ENCODE measurements around the gene NFIC.
A peak's percentile ranks its signal among the peaks of the same experiment; 100 is the strongest.
"Not testable (repeated sequence)": the region's sequence is repeated elsewhere in the genome, so short reads cannot be mapped to it uniquely, and the experiment has no call there.

Gene NFIC

GRCh38 chr19:3338541-3339181, 27.7 kb upstream of the NFIC start:
- peak; percentile 40 for DNase-seq (ENCODE audit: low spot score)

GRCh38 chr19:3340340-3340739, 26.0 kb upstream of the NFIC start:
- DNase-seq (ENCODE audit: low spot score), result no peak

GRCh38 chr19:3342246-3342645, 24.1 kb upstream of the NFIC start:
- no peak for DNase-seq (ENCODE audit: low spot score)

GRCh38 chr19:3342962-3343361, 23.4 kb upstream of the NFIC start:
- DNase-seq (ENCODE audit: low spot score), result not testable (repeated sequence)

GRCh38 chr19:3343619-3344502, 22.5 kb upstream of the NFIC start:
- DNase-seq (ENCODE audit: low spot score), result peak; percentile 77

GRCh38 chr19:3344608-3345598, 21.5 kb upstream of the NFIC start:
- no peak for DNase-seq (ENCODE audit: low spot score)

- no peak for DNase-seq (ENCODE audit: low spot score)
Measured at GRCh38 chr19:3345850-3346460, 20.4 kb upstream of the NFIC start.

- peak; percentile 78 for DNase-seq (ENCODE audit: low spot score)
Measured at GRCh38 chr19:3346677-3347353, 19.6 kb upstream of the NFIC start.

- no peak for DNase-seq (ENCODE audit: low spot score)
Measured at GRCh38 chr19:3348042-3348441, 18.3 kb upstream of the NFIC start.

- not testable (repeated sequence) for DNase-seq (ENCODE audit: low spot score)
Measured at GRCh38 chr19:3348469-3348868, 17.9 kb upstream of the NFIC start.

- no peak for DNase-seq (ENCODE audit: low spot score)
Measured at GRCh38 chr19:3350014-3350663, 16.2 kb upstream of the NFIC start.

GRCh38 chr19:3351702-3352447, 14.5 kb upstream of the NFIC start:
- no peak for DNase-seq (ENCODE audit: low spot score)

GRCh38 chr19:3353493-3353892, 12.9 kb upstream of the NFIC start:
- no peak for DNase-seq (ENCODE audit: low spot score)

- no peak for DNase-seq (ENCODE audit: low spot score)
Measured at GRCh38 chr19:3356805-3357204, 9.6 kb upstream of the NFIC start.

- DNase-seq (ENCODE audit: low spot score), result peak; percentile 84
Measured at GRCh38 chr19:3357271-3357991, 9.0 kb upstream of the NFIC start.

GRCh38 chr19:3357992-3358688, 8.2 kb upstream of the NFIC start:
- DNase-seq (ENCODE audit: low spot score), result peak; percentile 81

GRCh38 chr19:3358689-3359014, 7.7 kb upstream of the NFIC start:
- DNase-seq (ENCODE audit: low spot score), result no peak

- DNase-seq (ENCODE audit: low spot score), result peak; percentile 87
Measured at GRCh38 chr19:3359015-3359918, 7.1 kb upstream of the NFIC start.
